ENCODE results near the gene BET1L.

Gene BET1L

GRCh38 chr11:250740-251299, 43.6 kb upstream of the BET1L start:
- Histone ChIP-seq H3K27me3 (ENCODE audit: insufficient read depth, poor library complexity, severe bottlenecking) (no peaks in the 10 kb centered on the region), H3K27ac (replicated peaks) (no peak overlapping the region), H3K4me3 (replicated peaks; ENCODE audit: insufficient read depth, low read length) (no peak overlapping the region)
- TF ChIP-seq SPI1 (IDR thresholded peaks at IDR 0.05; ENCODE audit: borderline replicate concordance, low read depth) = no peak
- TF ChIP-seq CTCF (IDR thresholded peaks at IDR 0.05; ENCODE audit: insufficient read depth, low read length) = peak; percentile 60
- DNase-seq (ENCODE audit: low read depth in 1 of 2, low spot score in 1 of 2) = peak; percentile 53 to 59

GRCh38 chr11:250274-250673, 43.1 kb upstream of the BET1L start:
- Histone ChIP-seq H3K4me3 (replicated peaks; ENCODE audit: insufficient read depth, low read length) (no peak overlapping the region), H3K27ac (replicated peaks) (no peak overlapping the region), H3K27me3 (ENCODE audit: insufficient read depth, poor library complexity, severe bottlenecking) (no peaks in the 10 kb centered on the region)
- DNase-seq (ENCODE audit: low read depth in 1 of 2, low spot score in 1 of 2) = no peak
- no peak for TF ChIP-seq GABPA (IDR thresholded peaks at IDR 0.05; ENCODE audit: low read depth)
- TF ChIP-seq SPI1 (IDR thresholded peaks at IDR 0.05; ENCODE audit: borderline replicate concordance, low read depth) = no peak
- TF ChIP-seq POLR2AphosphoS5 (IDR thresholded peaks at IDR 0.05; ENCODE audit: low read depth) = no peak
- no peak for TF ChIP-seq REST (IDR thresholded peaks at IDR 0.05; ENCODE audit: insufficient replicate concordance, low read depth)
- TF ChIP-seq CTCF (IDR thresholded peaks at IDR 0.05; ENCODE audit: insufficient read depth, low read length) = no peak

- no peak overlapping the region for H3K4me3 ChIP-seq (replicated peaks; ENCODE audit: insufficient read depth, low read length)
- no peak overlapping the region for H3K27ac ChIP-seq (replicated peaks)
- no peaks in the 10 kb centered on the region for H3K27me3 ChIP-seq (ENCODE audit: insufficient read depth, poor library complexity, severe bottlenecking)
- DNase-seq (ENCODE audit: low read depth in 1 of 2, low spot score in 1 of 2) = no peak
- TF ChIP-seq CTCF (IDR thresholded peaks at IDR 0.05; ENCODE audit: insufficient read depth, low read length) (no peak), POLR2AphosphoS5 (IDR thresholded peaks at IDR 0.05; ENCODE audit: low read depth) (no peak), REST (IDR thresholded peaks at IDR 0.05; ENCODE audit: insufficient replicate concordance, low read depth) (no peak), GABPA (IDR thresholded peaks at IDR 0.05; ENCODE audit: low read depth) (no peak), SPI1 (IDR thresholded peaks at IDR 0.05; ENCODE audit: borderline replicate concordance, low read depth) (no peak)
Measured at GRCh38 chr11:249062-249461, 41.9 kb upstream of the BET1L start.

GRCh38 chr11:244376-244775, 37.2 kb upstream of the BET1L start:
- no peak for DNase-seq (ENCODE audit: low read depth in 1 of 2, low spot score in 1 of 2)
- H3K27ac ChIP-seq (replicated peaks) = no peak overlapping the region
- TF ChIP-seq CTCF (IDR thresholded peaks at IDR 0.05; ENCODE audit: insufficient read depth, low read length) (no peak), REST (IDR thresholded peaks at IDR 0.05; ENCODE audit: insufficient replicate concordance, low read depth) (no peak)

More at GRCh38 chr11:244376-244775, 37.2 kb upstream of the BET1L start:
- no peak overlapping the region for H3K4me3 ChIP-seq (replicated peaks; ENCODE audit: insufficient read depth, low read length)
- no peaks in the 10 kb centered on the region for H3K27me3 ChIP-seq (ENCODE audit: insufficient read depth, poor library complexity, severe bottlenecking)
